ENCODE results near the gene SESN1. TPM values are rescaled to one million over a fixed set of nuclear protein-coding genes. Genes with fewer than 3 reads are reported as not detected.

Gene SESN1
- total RNA-seq, 1 donor from 2014 or later = 28.9 TPM

DNA sequence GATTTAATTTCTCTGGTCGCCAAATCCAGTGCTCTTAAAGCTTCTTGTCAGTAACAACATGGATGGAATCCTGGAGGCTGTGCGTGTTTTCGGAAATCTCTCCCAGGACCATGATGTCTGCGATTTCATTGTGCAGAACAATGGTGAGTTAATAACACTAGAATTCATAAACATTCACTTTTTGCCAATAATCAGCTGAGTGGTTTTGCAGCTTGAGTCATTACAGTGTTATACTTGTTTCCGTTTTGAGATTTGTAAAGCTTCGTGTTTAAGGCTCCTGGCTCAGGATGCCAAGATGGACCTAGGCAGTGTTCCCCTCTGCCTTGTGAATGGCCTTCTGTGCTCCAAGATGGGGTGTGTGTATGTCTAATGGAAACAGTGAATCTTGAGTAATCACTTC, 132.7 kb downstream of the SESN1 start:
- peaks cover 3% of the 10 kb centered on the region for H3K36me3 Mint-ChIP-seq
- H3K4me1 Mint-ChIP-seq = peaks cover 6% of the 10 kb centered on the region

DNA sequence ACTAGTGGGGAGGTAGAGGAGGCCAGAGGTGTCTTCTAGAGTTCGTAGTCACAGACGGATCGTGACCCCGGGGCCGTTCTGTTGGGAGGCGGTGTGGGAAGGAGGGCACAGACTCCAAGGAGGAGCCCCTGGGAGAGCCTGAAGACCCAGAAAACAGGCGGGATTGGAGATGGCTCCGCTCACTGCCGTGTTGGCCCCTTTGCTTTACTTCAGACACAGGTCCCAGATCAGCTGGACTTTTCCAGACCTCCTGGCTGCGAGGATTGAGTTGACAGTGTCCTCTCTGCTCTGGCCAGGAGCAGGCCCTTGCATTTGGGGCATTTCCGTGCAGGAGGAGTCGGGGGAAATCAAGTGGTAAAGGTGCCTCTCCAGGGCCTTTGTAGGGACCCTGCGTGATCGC, 133.6 kb downstream of the SESN1 start:
- no peak overlapping the region for H3K27ac Mint-ChIP-seq

More for the DNA sequence above, 132.7 kb downstream of the SESN1 start:
- DNase-seq (ENCODE audit: low spot score in 2 of 2, unreplicated experiment in 2 of 2) = no peak
- no peaks in the 10 kb centered on the region for H3K9me3 Mint-ChIP-seq
- TF ChIP-seq, protein P1, sequence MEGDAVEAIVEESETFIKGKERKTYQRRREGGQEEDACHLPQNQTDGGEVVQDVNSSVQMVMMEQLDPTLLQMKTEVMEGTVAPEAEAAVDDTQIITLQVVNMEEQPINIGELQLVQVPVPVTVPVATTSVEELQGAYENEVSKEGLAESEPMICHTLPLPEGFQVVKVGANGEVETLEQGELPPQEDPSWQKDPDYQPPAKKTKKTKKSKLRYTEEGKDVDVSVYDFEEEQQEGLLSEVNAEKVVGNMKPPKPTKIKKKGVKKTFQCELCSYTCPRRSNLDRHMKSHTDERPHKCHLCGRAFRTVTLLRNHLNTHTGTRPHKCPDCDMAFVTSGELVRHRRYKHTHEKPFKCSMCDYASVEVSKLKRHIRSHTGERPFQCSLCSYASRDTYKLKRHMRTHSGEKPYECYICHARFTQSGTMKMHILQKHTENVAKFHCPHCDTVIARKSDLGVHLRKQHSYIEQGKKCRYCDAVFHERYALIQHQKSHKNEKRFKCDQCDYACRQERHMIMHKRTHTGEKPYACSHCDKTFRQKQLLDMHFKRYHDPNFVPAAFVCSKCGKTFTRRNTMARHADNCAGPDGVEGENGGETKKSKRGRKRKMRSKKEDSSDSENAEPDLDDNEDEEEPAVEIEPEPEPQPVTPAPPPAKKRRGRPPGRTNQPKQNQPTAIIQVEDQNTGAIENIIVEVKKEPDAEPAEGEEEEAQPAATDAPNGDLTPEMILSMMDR (IDR thresholded peaks at IDR 0.05; ENCODE audit: unreplicated experiment) = no peak
- H3K27ac Mint-ChIP-seq = no peak overlapping the region
- H3K4me3 Mint-ChIP-seq = no peak overlapping the region
- no peaks in the 10 kb centered on the region for H3K27me3 Mint-ChIP-seq (ENCODE audit: low read depth)

DNA sequence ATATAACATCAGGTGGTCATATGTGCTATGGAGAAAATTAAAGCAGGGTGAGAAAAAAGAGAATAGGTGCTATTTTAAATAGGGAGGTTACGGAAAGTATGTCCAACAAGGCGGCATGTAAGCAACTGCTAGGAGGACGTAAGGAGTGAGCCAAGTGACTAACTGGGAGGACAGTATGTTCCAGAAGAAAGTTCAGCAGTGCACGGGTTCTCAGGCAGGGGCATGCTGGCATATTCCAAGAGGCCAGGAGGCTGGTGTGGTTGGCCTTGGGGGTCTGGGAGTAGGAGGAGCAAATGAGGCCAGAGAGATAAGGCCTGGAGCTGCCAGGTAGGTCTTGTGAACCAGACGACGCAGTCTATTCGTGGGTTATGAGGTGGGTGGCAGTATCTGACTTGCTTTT, 134.0 kb downstream of the SESN1 start:
- no peak for DNase-seq (ENCODE audit: low spot score in 2 of 2, unreplicated experiment in 2 of 2)
- Mint-ChIP-seq H3K4me1 (no peaks in the 10 kb centered on the region), H3K4me3 (no peak overlapping the region), H3K27me3 (ENCODE audit: low read depth) (no peaks in the 10 kb centered on the region), H3K9me3 (no peaks in the 10 kb centered on the region), H3K36me3 (peaks cover 3% of the 10 kb centered on the region), H3K27ac (no peak overlapping the region)
- TF ChIP-seq, protein P1 (IDR thresholded peaks at IDR 0.05; ENCODE audit: unreplicated experiment) = no peak

More for the DNA sequence above, 133.6 kb downstream of the SESN1 start:
- no peaks in the 10 kb centered on the region for H3K9me3 Mint-ChIP-seq
- no peak for DNase-seq (ENCODE audit: low spot score in 2 of 2, unreplicated experiment in 2 of 2)
- TF ChIP-seq, protein P1 (IDR thresholded peaks at IDR 0.05; ENCODE audit: unreplicated experiment) = no peak
- no peak overlapping the region for H3K4me3 Mint-ChIP-seq
- no peaks in the 10 kb centered on the region for H3K4me1 Mint-ChIP-seq
- no peaks in the 10 kb centered on the region for H3K27me3 Mint-ChIP-seq (ENCODE audit: low read depth)
- peaks cover 3% of the 10 kb centered on the region for H3K36me3 Mint-ChIP-seq

DNA sequence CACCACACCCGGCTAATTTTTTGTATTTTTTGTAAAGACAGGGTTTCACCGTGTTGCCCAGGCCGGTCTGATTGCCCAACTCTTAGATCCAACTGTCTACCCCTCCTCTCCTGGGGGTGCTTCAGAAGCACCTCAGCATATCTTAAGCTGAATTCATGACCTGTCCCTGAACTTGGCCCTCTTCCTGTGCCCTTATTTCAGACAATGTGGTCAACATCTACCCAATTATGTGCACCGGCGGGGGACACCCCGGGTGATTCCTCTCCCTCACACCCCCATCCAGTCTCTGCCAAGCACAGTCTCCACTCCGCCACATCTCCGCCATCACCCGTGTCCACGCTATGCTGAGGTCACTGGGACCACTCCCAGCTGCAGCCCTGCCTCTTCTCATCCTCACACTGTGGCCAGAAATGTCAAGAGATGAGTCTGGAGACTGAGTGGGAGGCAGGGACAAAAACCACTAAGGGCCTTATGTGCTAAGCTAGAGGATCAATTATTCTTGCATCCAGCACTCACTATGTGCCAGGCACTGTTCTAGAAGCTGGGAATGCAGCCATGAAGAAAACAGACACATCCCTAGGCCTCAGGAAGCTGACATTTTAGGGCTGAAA, 134.6 kb downstream of the SESN1 start:
- no peak overlapping the region for H3K4me3 Mint-ChIP-seq
- no peak overlapping the region for H3K27ac Mint-ChIP-seq
- H3K36me3 Mint-ChIP-seq = peaks cover 3% of the 10 kb centered on the region
- DNase-seq (ENCODE audit: low spot score in 2 of 2, unreplicated experiment in 2 of 2) = no peak
- TF ChIP-seq, protein P1 (IDR thresholded peaks at IDR 0.05; ENCODE audit: unreplicated experiment) = no peak
- H3K4me1 Mint-ChIP-seq = no peaks in the 10 kb centered on the region
- H3K27me3 Mint-ChIP-seq (ENCODE audit: low read depth) = no peaks in the 10 kb centered on the region
- H3K9me3 Mint-ChIP-seq = no peaks in the 10 kb centered on the region

DNA sequence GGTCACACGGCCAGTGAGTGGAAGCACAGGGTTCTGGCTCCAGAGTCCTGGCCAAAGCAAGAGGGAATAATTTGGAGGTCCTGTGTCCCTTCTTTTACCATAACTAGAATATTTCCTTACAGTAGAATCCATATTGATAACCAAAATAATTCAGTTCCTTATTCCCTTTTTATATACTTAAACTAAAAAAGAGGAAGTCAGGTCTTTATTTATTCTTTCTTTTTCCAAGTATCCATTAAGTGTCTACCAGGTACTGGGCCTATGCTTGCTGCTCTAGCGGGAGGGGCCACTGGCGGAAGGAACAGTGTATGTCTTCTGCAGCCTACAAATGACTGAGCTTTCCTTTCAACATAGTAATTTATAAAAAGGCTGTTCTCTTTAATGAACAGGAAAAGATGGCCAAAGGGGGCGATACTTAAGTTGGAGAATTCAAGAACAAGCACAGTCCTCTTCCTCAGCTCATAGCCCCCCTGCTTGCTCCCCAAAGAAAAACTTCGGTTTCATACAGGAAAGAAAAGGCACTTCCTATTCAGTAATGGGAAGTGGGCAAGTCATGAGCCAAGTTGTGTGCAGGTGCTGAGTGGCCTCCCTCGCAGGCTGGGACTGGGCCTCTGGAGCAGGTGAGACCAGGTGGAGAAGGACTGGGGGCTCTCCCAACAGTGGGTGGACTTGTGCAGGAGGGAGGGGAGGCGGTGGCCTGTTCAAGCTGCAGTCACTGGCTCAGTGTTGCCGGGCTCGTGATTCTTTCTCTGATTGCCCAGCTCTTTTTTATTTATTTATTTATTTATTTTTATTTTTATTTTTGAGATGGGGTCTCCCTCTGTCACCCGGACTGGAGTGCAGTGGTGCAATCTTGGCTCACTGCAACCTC, 135.5 kb downstream of the SESN1 start:
- no peak for DNase-seq (ENCODE audit: low spot score in 2 of 2, unreplicated experiment in 2 of 2)
- Mint-ChIP-seq H3K4me1 (no peaks in the 10 kb centered on the region), H3K36me3 (peaks cover 2% of the 10 kb centered on the region), H3K27me3 (ENCODE audit: low read depth) (no peaks in the 10 kb centered on the region), H3K4me3 (no peak overlapping the region), H3K27ac (no peak overlapping the region), H3K9me3 (no peaks in the 10 kb centered on the region)
- TF ChIP-seq, protein P1 (IDR thresholded peaks at IDR 0.05; ENCODE audit: unreplicated experiment) = no peak
